Neural crest cell (in vitro differentiated cells): ENCODE measurements around the gene CTSK. TPM values are rescaled to one million over a fixed set of nuclear protein-coding genes. Genes with fewer than 3 reads are reported as not detected.

ENCODE experiments used
- DNase-seq: peaks from one replicate; pipeline ENCODE4 v3.0.0; 2021; ENCODE audit warnings: low read depth, mixed read lengths, low spot score
- H3K27ac Mint-ChIP-seq: one replicate; pipeline ENCODE4 v1.8.0; 2021; ENCODE audit warnings: mild to moderate bottlenecking, mixed read lengths; ENCODE audit not compliant: unreplicated experiment
- H3K27me3 Mint-ChIP-seq: 2 replicates; pipeline ENCODE4 v1.8.0; 2021; ENCODE audit warnings: low read depth, mild to moderate bottlenecking, mixed read lengths
- H3K36me3 Mint-ChIP-seq: 2 replicates; pipeline ENCODE4 v1.8.0; 2021; ENCODE audit warnings: low read depth, mild to moderate bottlenecking, mixed read lengths
- H3K4me1 Mint-ChIP-seq: 2 replicates; pipeline ENCODE4 v1.8.0; 2021; ENCODE audit warnings: mixed read lengths
- H3K4me3 Mint-ChIP-seq: one replicate; pipeline ENCODE4 v1.8.0; 2021; ENCODE audit warnings: mild to moderate bottlenecking, mixed read lengths
- H3K9me3 Mint-ChIP-seq: 2 replicates; pipeline ENCODE4 v1.8.0; 2021; ENCODE audit warnings: mixed read lengths
- total RNA-seq: library from RNA; stranded (reverse); gene quantifications from 2 replicates; pipeline ENCODE4 v1.2.1, GENCODE V29; 2021
- TF ChIP-seq, protein P1 (sequence below): fragments of 200-600 bp; sonication (generic); conservative IDR thresholded peaks from 2 replicates; pipeline ENCODE4 v1.5.0; 2021; ENCODE audit warnings: antibody characterized with exemption, mild to moderate bottlenecking

The CTSK gene
- total RNA-seq, 1 donor from 2014 or later, result 5.8 TPM

GRCh38 chr1:150751443-150751842 is 56.6 kb downstream of the CTSK start:
- Mint-ChIP-seq H3K4me1 (no peaks in the 10 kb centered on the region), H3K4me3 (no peak overlapping the region), H3K27me3 (no peaks in the 10 kb centered on the region), H3K36me3 (no peaks in the 10 kb centered on the region), H3K27ac (no peak overlapping the region), H3K9me3 (no peaks in the 10 kb centered on the region)
- no peak for DNase-seq
- TF ChIP-seq, protein P1, sequence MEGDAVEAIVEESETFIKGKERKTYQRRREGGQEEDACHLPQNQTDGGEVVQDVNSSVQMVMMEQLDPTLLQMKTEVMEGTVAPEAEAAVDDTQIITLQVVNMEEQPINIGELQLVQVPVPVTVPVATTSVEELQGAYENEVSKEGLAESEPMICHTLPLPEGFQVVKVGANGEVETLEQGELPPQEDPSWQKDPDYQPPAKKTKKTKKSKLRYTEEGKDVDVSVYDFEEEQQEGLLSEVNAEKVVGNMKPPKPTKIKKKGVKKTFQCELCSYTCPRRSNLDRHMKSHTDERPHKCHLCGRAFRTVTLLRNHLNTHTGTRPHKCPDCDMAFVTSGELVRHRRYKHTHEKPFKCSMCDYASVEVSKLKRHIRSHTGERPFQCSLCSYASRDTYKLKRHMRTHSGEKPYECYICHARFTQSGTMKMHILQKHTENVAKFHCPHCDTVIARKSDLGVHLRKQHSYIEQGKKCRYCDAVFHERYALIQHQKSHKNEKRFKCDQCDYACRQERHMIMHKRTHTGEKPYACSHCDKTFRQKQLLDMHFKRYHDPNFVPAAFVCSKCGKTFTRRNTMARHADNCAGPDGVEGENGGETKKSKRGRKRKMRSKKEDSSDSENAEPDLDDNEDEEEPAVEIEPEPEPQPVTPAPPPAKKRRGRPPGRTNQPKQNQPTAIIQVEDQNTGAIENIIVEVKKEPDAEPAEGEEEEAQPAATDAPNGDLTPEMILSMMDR, result no peak

DNA sequence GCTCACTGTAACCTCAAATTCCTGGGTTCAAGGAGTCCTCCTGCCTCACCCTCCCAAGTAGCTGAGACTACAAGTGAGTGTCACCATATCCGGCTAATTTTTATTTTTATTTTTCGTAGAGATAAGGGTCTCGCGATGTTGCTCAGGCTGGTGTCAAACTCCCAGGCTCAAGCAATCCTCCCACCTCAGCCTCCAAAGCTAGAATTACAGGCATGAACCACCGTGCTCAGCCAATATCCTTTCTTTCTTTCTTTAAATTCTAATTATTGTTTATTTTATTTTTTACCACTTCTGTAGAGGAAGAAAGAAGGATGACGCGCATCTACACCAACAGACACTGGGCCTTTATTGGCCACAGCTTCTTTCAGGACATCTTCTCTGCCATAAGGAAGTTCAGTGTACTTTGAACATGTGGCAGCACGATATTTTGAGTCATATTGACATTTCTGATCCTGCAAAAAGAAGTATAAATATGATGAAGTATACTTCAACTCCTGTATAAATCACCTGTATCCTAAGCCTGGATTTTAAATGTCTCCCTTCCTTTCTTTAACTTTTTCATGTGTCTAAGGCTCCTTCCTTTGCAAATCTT is 58.2 kb downstream of the CTSK start:
- Mint-ChIP-seq H3K27ac (no peak overlapping the region), H3K4me3 (no peak overlapping the region), H3K4me1 (no peaks in the 10 kb centered on the region), H3K9me3 (no peaks in the 10 kb centered on the region), H3K27me3 (no peaks in the 10 kb centered on the region), H3K36me3 (no peaks in the 10 kb centered on the region)
- DNase-seq, result no peak
- TF ChIP-seq, protein P1, result no peak

- no peak overlapping the region for H3K27ac Mint-ChIP-seq
- H3K36me3 Mint-ChIP-seq, result no peaks in the 10 kb centered on the region
- no peaks in the 10 kb centered on the region for H3K27me3 Mint-ChIP-seq
- no peak for DNase-seq
- H3K4me3 Mint-ChIP-seq, result no peak overlapping the region
- no peaks in the 10 kb centered on the region for H3K9me3 Mint-ChIP-seq
- TF ChIP-seq, protein P1, result no peak
- H3K4me1 Mint-ChIP-seq, result no peaks in the 10 kb centered on the region
These were observed 59.0 kb downstream of the CTSK start for GRCh38 chr1:150748878-150749719.

Other genes starting within 250 kb of the CTSK start
- gene MCL1, start 228.7 kb downstream of the CTSK start, total RNA-seq, result 179 and 186 TPM in 2 replicates
- gene ENSA, start 178.6 kb downstream of the CTSK start, total RNA-seq, result 177 TPM in 2 replicates
- 17.3 and 19.3 TPM in 2 replicates for gene GOLPH3L, start 111.1 kb downstream of the CTSK start, total RNA-seq
- gene HORMAD1, start 87.4 kb downstream of the CTSK start, total RNA-seq, result not detected in 2 replicates
- gene CTSS, start 42.5 kb downstream of the CTSK start, total RNA-seq, result 0.16 and 0.41 TPM in 2 replicates
- 28.2 and 29.0 TPM in 2 replicates for gene ARNT, start 68.3 kb upstream of the CTSK start, total RNA-seq
- not detected in 2 replicates for gene CTXND2, start 78.9 kb upstream of the CTSK start, total RNA-seq
- gene SETDB1, start 118.1 kb upstream of the CTSK start, total RNA-seq, result 77.9 and 81.6 TPM in 2 replicates
- 149 and 156 TPM in 2 replicates for gene CERS2, start 166.6 kb upstream of the CTSK start, total RNA-seq
- not detected in 2 replicates for gene ANXA9, start 174.0 kb upstream of the CTSK start, total RNA-seq
- gene MINDY1, start 198.6 kb upstream of the CTSK start, total RNA-seq, result 19.2 and 19.6 TPM in 2 replicates
- 16.6 and 22.5 TPM in 2 replicates for gene PRUNE1, start 200.2 kb upstream of the CTSK start, total RNA-seq
- 0.79 and 1.1 TPM in 2 replicates for gene BNIPL, start 228.3 kb upstream of the CTSK start, total RNA-seq
- gene C1orf56, start 239.5 kb upstream of the CTSK start, total RNA-seq, result 6.3 and 8.0 TPM in 2 replicates